Measurements from ENCODE around the gene MAMDC2.
A peak's percentile ranks its signal among the peaks of the same experiment; 100 is the strongest.

MAMDC2 gene

GRCh38 chr9:70111042-70111602 lies 67.5 kb downstream of the MAMDC2 start:
- peak; percentile 46 for DNase-seq

GRCh38 chr9:70111641-70112236 lies 68.1 kb downstream of the MAMDC2 start:
- DNase-seq: no peak

- DNase-seq: no peak
Measured at GRCh38 chr9:70112981-70113380, 69.3 kb downstream of the MAMDC2 start.

GRCh38 chr9:70113403-70114022 lies 69.9 kb downstream of the MAMDC2 start:
- peak; percentile 40 for DNase-seq

GRCh38 chr9:70114898-70115297 lies 71.2 kb downstream of the MAMDC2 start:
- DNase-seq: no peak

- DNase-seq: no peak
Measured at GRCh38 chr9:70117835-70118319, 74.2 kb downstream of the MAMDC2 start.

- DNase-seq: no peak
Measured at GRCh38 chr9:70119786-70120185, 76.1 kb downstream of the MAMDC2 start.

- DNase-seq: peak; percentile 57
Measured at GRCh38 chr9:70120834-70121510, 77.3 kb downstream of the MAMDC2 start.

- no peak for DNase-seq
Measured at GRCh38 chr9:70121818-70122436, 78.3 kb downstream of the MAMDC2 start.

GRCh38 chr9:70123695-70124094 lies 80.0 kb downstream of the MAMDC2 start:
- DNase-seq: no peak

- no peak for DNase-seq
Measured at GRCh38 chr9:70125621-70126263, 82.1 kb downstream of the MAMDC2 start.

- DNase-seq: no peak
Measured at GRCh38 chr9:70127036-70127435, 83.4 kb downstream of the MAMDC2 start.

- no peak for DNase-seq
Measured at GRCh38 chr9:70127540-70128416, 84.1 kb downstream of the MAMDC2 start.

GRCh38 chr9:70130266-70130665 lies 86.6 kb downstream of the MAMDC2 start:
- no peak for DNase-seq

- no peak for DNase-seq
Measured at GRCh38 chr9:70131296-70131695, 87.6 kb downstream of the MAMDC2 start.

GRCh38 chr9:70133253-70134208 lies 89.9 kb downstream of the MAMDC2 start:
- DNase-seq: no peak

- DNase-seq: no peak
Measured at GRCh38 chr9:70134360-70134759, 90.7 kb downstream of the MAMDC2 start.

GRCh38 chr9:70135176-70135575 lies 91.5 kb downstream of the MAMDC2 start:
- no peak for DNase-seq

GRCh38 chr9:70136632-70137031 lies 93.0 kb downstream of the MAMDC2 start:
- no peak for DNase-seq

GRCh38 chr9:70137577-70137976 lies 93.9 kb downstream of the MAMDC2 start:
- no peak for DNase-seq

GRCh38 chr9:70142101-70142500 lies 98.5 kb downstream of the MAMDC2 start:
- no peak for DNase-seq

Data from amniotic stem cell (primary cell).